RPMI8226 (cell line): ENCODE results near the gene ADGRD1.

Experiments used
- DNase-seq: peaks from one replicate; pipeline ENCODE4 v3.0.0-alpha.2; 2015

The ADGRD1 gene

GRCh38 chr12:130938186-130938585 is 15.5 kb upstream of the ADGRD1 start:
- no peak for DNase-seq

- no peak for DNase-seq
Observed at GRCh38 chr12:130944878-130945277, 8.8 kb upstream of the ADGRD1 start.

- no peak for DNase-seq
Observed at GRCh38 chr12:130945786-130946492, 7.8 kb upstream of the ADGRD1 start.

GRCh38 chr12:130947028-130947613 is 6.6 kb upstream of the ADGRD1 start:
- no peak for DNase-seq

GRCh38 chr12:130948136-130948535 is 5.6 kb upstream of the ADGRD1 start:
- DNase-seq: peak; percentile 28

GRCh38 chr12:130948751-130949150 is 5.0 kb upstream of the ADGRD1 start:
- no peak for DNase-seq

- no peak for DNase-seq
Observed at GRCh38 chr12:130949806-130950205, 3.9 kb upstream of the ADGRD1 start.

- no peak for DNase-seq
Observed at GRCh38 chr12:130951636-130952035, 2.1 kb upstream of the ADGRD1 start.

GRCh38 chr12:130952171-130952954 is 1.3 kb upstream of the ADGRD1 start:
- DNase-seq: no peak

GRCh38 chr12:130954544-130954831 is 781 bp downstream of the ADGRD1 start:
- DNase-seq: no peak

GRCh38 chr12:130955238-130955816 is 1.6 kb downstream of the ADGRD1 start:
- DNase-seq: no peak

- no peak for DNase-seq
Observed at GRCh38 chr12:130956009-130956408, 2.3 kb downstream of the ADGRD1 start.

GRCh38 chr12:130956456-130957303 is 3.0 kb downstream of the ADGRD1 start:
- DNase-seq: no peak

- no peak for DNase-seq
Observed at GRCh38 chr12:130957304-130957621, 3.6 kb downstream of the ADGRD1 start.

GRCh38 chr12:130958557-130959140 is 4.9 kb downstream of the ADGRD1 start:
- DNase-seq: no peak

- no peak for DNase-seq
Observed at GRCh38 chr12:130959632-130960031, 5.9 kb downstream of the ADGRD1 start.

- DNase-seq: no peak
Observed at GRCh38 chr12:130960058-130960457, 6.4 kb downstream of the ADGRD1 start.

GRCh38 chr12:130960787-130961186 is 7.1 kb downstream of the ADGRD1 start:
- no peak for DNase-seq

- no peak for DNase-seq
Observed at GRCh38 chr12:130961921-130962451, 8.3 kb downstream of the ADGRD1 start.

- DNase-seq: no peak
Observed at GRCh38 chr12:130965214-130965613, 11.5 kb downstream of the ADGRD1 start.

GRCh38 chr12:130965668-130966067 is 12.0 kb downstream of the ADGRD1 start:
- DNase-seq: no peak

GRCh38 chr12:130966443-130967030 is 12.8 kb downstream of the ADGRD1 start:
- no peak for DNase-seq
